WI38 (cell line): ENCODE results near the gene MAB21L2.

Experiments used
- H3K4me3 ChIP-seq: 2 replicates; pipeline ENCODE4 v1.5.1; 2011; ENCODE audit warnings: low read depth, mild to moderate bottlenecking, control low read depth, low read length
- CTCF ChIP-seq: IDR thresholded peaks from 2 replicates; pipeline ENCODE4 v1.5.1; 2012; ENCODE audit warnings: low read depth, mild to moderate bottlenecking, control low read depth, low read length

The MAB21L2 gene

GRCh38 chr4:150609131-150609530, 27.2 kb downstream of the MAB21L2 start:
- TF ChIP-seq CTCF, result no peak
- H3K4me3 ChIP-seq, result no peak overlapping the region

DNA sequence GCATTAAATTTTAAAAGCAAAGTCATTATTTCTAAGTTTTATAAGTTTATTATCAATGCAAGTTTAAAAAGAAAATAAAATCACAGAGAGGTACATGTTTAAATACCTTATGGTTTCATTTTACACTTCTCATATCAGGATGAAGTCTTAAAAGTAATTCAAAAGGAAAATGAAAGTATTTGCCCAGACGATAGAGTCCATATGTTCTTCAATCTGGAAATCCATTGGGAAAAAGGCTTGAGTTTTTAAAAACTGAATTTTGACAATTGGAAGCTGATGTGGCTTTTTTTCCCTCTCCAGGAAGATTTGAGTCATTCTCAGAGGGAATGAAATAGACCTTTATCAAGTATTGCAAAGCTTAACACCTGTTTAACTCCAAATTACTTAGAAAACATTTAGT, 37.1 kb downstream of the MAB21L2 start:
- no peak overlapping the region for H3K4me3 ChIP-seq
- TF ChIP-seq CTCF, result no peak

GRCh38 chr4:150624055-150624454, 42.1 kb downstream of the MAB21L2 start:
- no peak overlapping the region for H3K4me3 ChIP-seq
- TF ChIP-seq CTCF, result no peak

DNA sequence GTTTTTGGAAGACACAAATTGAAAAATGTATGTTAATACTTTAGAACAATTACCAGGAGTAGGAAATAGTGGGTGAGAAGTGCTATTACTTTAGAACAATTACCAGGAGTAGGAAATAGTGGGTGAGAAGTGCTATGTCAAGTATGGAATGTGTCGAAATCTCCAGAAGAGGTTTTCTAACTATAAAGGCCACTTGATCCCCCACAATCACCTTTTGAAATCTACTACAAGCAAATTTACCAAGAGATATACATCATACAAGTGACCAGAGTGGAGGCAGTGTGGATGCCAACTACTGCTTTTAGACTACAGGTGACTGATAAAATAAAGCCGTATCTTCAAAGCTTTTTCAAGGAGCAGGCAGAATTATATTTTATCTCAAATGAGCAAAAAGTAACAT, 43.1 kb downstream of the MAB21L2 start:
- H3K4me3 ChIP-seq, result no peak overlapping the region
- TF ChIP-seq CTCF, result no peak

GRCh38 chr4:150628073-150628472, 46.1 kb downstream of the MAB21L2 start:
- TF ChIP-seq CTCF, result no peak
- no peak overlapping the region for H3K4me3 ChIP-seq

GRCh38 chr4:150632639-150633038, 50.7 kb downstream of the MAB21L2 start:
- no peak for TF ChIP-seq CTCF
- no peak overlapping the region for H3K4me3 ChIP-seq
